Caco-2 (cell line): ENCODE measurements around the gene STXBP5L. TPM values are rescaled to one million over a fixed set of nuclear protein-coding genes. Genes with fewer than 3 reads are reported as not detected.

ENCODE experiments used
- BruUV-seq: library from RNA; stranded (reverse); fragments of 400-500 nt; replicated peaks from 2 replicates; lab custom pipeline; 2021; lab: Mats Ljungman, UMichigan
- CTCF ChIA-PET: fragments of 300-600 bp; sonication (Branson Sonifier 250); formaldehyde crosslinking; loops from one replicate; lab custom pipeline; 2022; ENCODE audit warnings: antibody characterized with exemption; lab: Charles Lee
- POLR2A ChIA-PET: fragments of 300-600 bp; sonication (Branson Sonifier 250); formaldehyde crosslinking; loops from one replicate; lab custom pipeline; 2022; ENCODE audit warnings: antibody characterized with exemption; lab: Charles Lee
- DNase-seq, 2 experiments: peaks; one replicate each; pipeline versions ENCODE4 v3.0.0 to v3.0.0-alpha.2; 2020 to 2022
- H3K27me3 ChIP-seq: replicated peaks from 2 replicates; pipeline ENCODE4 v1.6.0; 2011; ENCODE audit warnings: low read length; ENCODE audit not compliant: control insufficient read depth, insufficient read depth
- H3K36me3 ChIP-seq: 2 replicates; pipeline ENCODE4 v1.5.1; 2011; ENCODE audit warnings: low read length; ENCODE audit not compliant: control insufficient read depth, insufficient read depth
- H3K4me1 ChIP-seq: fragments of 250-450 bp; sonication (Bioruptor Pico); 2 replicates; pipeline ENCODE4 v1.5.1; 2020; ENCODE audit warnings: mild to moderate bottlenecking
- H3K4me3 ChIP-seq: 2 replicates; pipeline ENCODE4 v1.5.1; 2011; ENCODE audit warnings: low read depth, mild to moderate bottlenecking, control low read depth, low read length
- H3K9me3 ChIP-seq: fragments of 250-450 bp; sonication (Bioruptor Pico); 2 replicates; pipeline ENCODE4 v1.5.1; 2020; ENCODE audit warnings: mild to moderate bottlenecking, moderate library complexity
- H3K27ac Mint-ChIP-seq: one replicate; pipeline ENCODE4 v1.8.0; 2022; ENCODE audit warnings: mixed read lengths; ENCODE audit not compliant: unreplicated experiment
- H3K27me3 Mint-ChIP-seq: one replicate; pipeline ENCODE4 v1.8.0; 2022; ENCODE audit warnings: mixed read lengths; ENCODE audit not compliant: insufficient read depth, unreplicated experiment
- H3K36me3 Mint-ChIP-seq: one replicate; pipeline ENCODE4 v1.8.0; 2022; ENCODE audit warnings: mild to moderate bottlenecking, mixed read lengths; ENCODE audit not compliant: insufficient read depth, unreplicated experiment
- H3K4me1 Mint-ChIP-seq: one replicate; pipeline ENCODE4 v1.8.0; 2022; ENCODE audit warnings: low read depth, mixed read lengths; ENCODE audit not compliant: unreplicated experiment
- H3K4me3 Mint-ChIP-seq: one replicate; pipeline ENCODE4 v1.8.0; 2022; ENCODE audit warnings: mild to moderate bottlenecking, moderate library complexity, mixed read lengths; ENCODE audit not compliant: unreplicated experiment
- H3K9me3 Mint-ChIP-seq: one replicate; pipeline ENCODE4 v1.8.0; 2022; ENCODE audit warnings: mixed read lengths; ENCODE audit not compliant: unreplicated experiment
- CTCF ChIP-seq, 2 experiments: fragments of 200-600 bp in 1 of 2; IDR thresholded peaks; 1 replicate in 1 of 2; 2 replicates in 1 of 2; pipeline versions ENCODE4 v1.5.1 to v1.8.0; 2011 to 2022; ENCODE audit warnings: antibody characterized with exemption in 1 of 2, control low read depth in 1 of 2, inconsistent platforms in 1 of 2, low read depth in 1 of 2, low read length in 1 of 2, mild to moderate bottlenecking in 1 of 2, moderate library complexity in 1 of 2; ENCODE audit not compliant: insufficient read depth in 1 of 2, severe bottlenecking in 1 of 2, unreplicated experiment in 1 of 2
- intact Hi-C: fragments of 100-400 bp; cut with micrococcal nuclease; formaldehyde crosslinking; loops from one replicate; pipeline ENCODE4 v1.10.0; 2022; ENCODE audit not compliant: unreplicated experiment
- total RNA-seq: library from RNA; stranded (reverse); gene quantifications from 2 replicates; pipeline ENCODE4 v1.2.3, GENCODE V29; 2022

Gene STXBP5L
- total RNA-seq, 1 experiment from 2014 or later, result not detected

GRCh38 chr3:121252676-121253075 lies 344.7 kb downstream of the STXBP5L start:
- Mint-ChIP-seq H3K9me3 (no peaks in the 10 kb centered on the region), H3K4me3 (no peak overlapping the region), H3K4me1 (no peaks in the 10 kb centered on the region), H3K36me3 (no peaks in the 10 kb centered on the region), H3K27me3 (no peaks in the 10 kb centered on the region), H3K27ac (no peak overlapping the region)
- Histone ChIP-seq H3K36me3 (no peaks in the 10 kb centered on the region), H3K9me3 (no peaks in the 10 kb centered on the region), H3K4me3 (no peak overlapping the region), H3K27me3 (no peaks in the 10 kb centered on the region), H3K4me1 (no peaks in the 10 kb centered on the region)
- no TSS peak for BruUV-seq
- ChIA-PET POLR2A (no interaction called here), CTCF (no interaction called here)
- no peak for TF ChIP-seq CTCF (IDR thresholded peaks at IDR 0.05; ENCODE audit: insufficient read depth in 1 of 2, low read depth in 1 of 2, low read length in 1 of 2, severe bottlenecking in 1 of 2, unreplicated experiment in 1 of 2)
- DNase-seq, result no peak
- intact Hi-C loops, result no loop called here

GRCh38 chr3:121269389-121269788 lies 361.4 kb downstream of the STXBP5L start:
- no peak for DNase-seq
- Mint-ChIP-seq H3K36me3 (no peaks in the 10 kb centered on the region), H3K27me3 (peaks cover 4% of the 10 kb centered on the region), H3K27ac (no peak overlapping the region), H3K9me3 (no peaks in the 10 kb centered on the region), H3K4me1 (no peaks in the 10 kb centered on the region), H3K4me3 (no peak overlapping the region)
- Histone ChIP-seq H3K9me3 (no peaks in the 10 kb centered on the region), H3K4me1 (no peaks in the 10 kb centered on the region), H3K4me3 (no peak overlapping the region), H3K36me3 (no peaks in the 10 kb centered on the region), H3K27me3 (no peaks in the 10 kb centered on the region)
- TF ChIP-seq CTCF (IDR thresholded peaks at IDR 0.05; ENCODE audit: insufficient read depth in 1 of 2, low read depth in 1 of 2, low read length in 1 of 2, severe bottlenecking in 1 of 2, unreplicated experiment in 1 of 2), result no peak
- intact Hi-C loops, result no loop called here
- ChIA-PET POLR2A (no interaction called here), CTCF (interaction anchor here (0.6 kb wide), 1 partner anchor 726 kb away, joined by 5 read pairs; no protein-coding TSS in a partner anchor)
- no TSS peak for BruUV-seq

- Mint-ChIP-seq H3K27me3 (peaks cover 4% of the 10 kb centered on the region), H3K36me3 (no peaks in the 10 kb centered on the region), H3K27ac (no peak overlapping the region), H3K9me3 (no peaks in the 10 kb centered on the region), H3K4me1 (no peaks in the 10 kb centered on the region), H3K4me3 (no peak overlapping the region)
- DNase-seq, result no peak
- H3K4me3 ChIP-seq, result no peak overlapping the region
- TF ChIP-seq CTCF (IDR thresholded peaks at IDR 0.05; ENCODE audit: insufficient read depth in 1 of 2, low read depth in 1 of 2, low read length in 1 of 2, severe bottlenecking in 1 of 2, unreplicated experiment in 1 of 2), result no peak
- intact Hi-C loops, result no loop called here
- BruUV-seq, result no TSS peak
- ChIA-PET CTCF (no interaction called here), POLR2A (no interaction called here)
- H3K4me1 ChIP-seq, result no peaks in the 10 kb centered on the region
- H3K9me3 ChIP-seq, result no peaks in the 10 kb centered on the region
- no peaks in the 10 kb centered on the region for H3K27me3 ChIP-seq
- no peaks in the 10 kb centered on the region for H3K36me3 ChIP-seq
Measured at GRCh38 chr3:121274411-121274810, 366.4 kb downstream of the STXBP5L start.
